IMR-90 (cell line): Measurements from ENCODE around the gene CADM1. TPM values are rescaled to one million over a fixed set of nuclear protein-coding genes. Genes with fewer than 3 reads are reported as not detected.

Experiments
- ATAC-seq: fragments of 200-7000 bp; cut with Tn5 transposase; 2 replicates; pipeline ENCODE4 v1.9.1; 2020; ENCODE audit warnings: low read depth, mild to moderate bottlenecking, moderate library complexity
- BruUV-seq: library from RNA; stranded (reverse); fragments of 400-500 nt; replicated peaks from 2 replicates; lab custom pipeline; 2021; lab: Mats Ljungman, UMichigan
- CTCF ChIA-PET: fragments of 300-600 bp; formaldehyde crosslinking; extraction: SDS; loops from one replicate; lab custom pipeline; 2021; ENCODE audit warnings: antibody characterized with exemption; lab: Yijun Ruan, JAX
- POLR2A ChIA-PET: fragments of 300-600 bp; sonication (Branson Sonifier 250); formaldehyde crosslinking; loops from one replicate; lab custom pipeline; 2022; ENCODE audit warnings: antibody characterized with exemption; ENCODE audit not compliant: unreplicated experiment; lab: Charles Lee
- DNase-seq: peaks from one replicate; pipeline ENCODE4 v3.0.0; 2013
- H2AFZ ChIP-seq: replicated peaks from 2 replicates; pipeline ENCODE3; 2013; ENCODE audit warnings: low read length, mild to moderate bottlenecking; ENCODE audit not compliant: poor library complexity
- H2AK5ac ChIP-seq: 2 replicates; pipeline ENCODE4 v1.6.1; 2013; ENCODE audit warnings: low read depth, low read length, inconsistent platforms
- H2AK9ac ChIP-seq: replicated peaks from 2 replicates; pipeline ENCODE3; 2013; ENCODE audit warnings: mild to moderate bottlenecking, low read depth, low read length, moderate library complexity; ENCODE audit not compliant: poor library complexity
- H2BK120ac ChIP-seq: 2 replicates; pipeline ENCODE4 v1.6.1; 2013; ENCODE audit warnings: low read depth, low read length, inconsistent platforms
- H2BK15ac ChIP-seq: 3 replicates; pipeline ENCODE4 v1.6.1; 2013; ENCODE audit warnings: low read depth, low read length, inconsistent platforms
- H2BK20ac ChIP-seq: 2 replicates; pipeline ENCODE4 v1.6.1; 2013; ENCODE audit warnings: low read depth, mild to moderate bottlenecking, inconsistent platforms, low read length, moderate library complexity
- H2BK5ac ChIP-seq: 2 replicates; pipeline ENCODE4 v1.6.1; 2013; ENCODE audit warnings: mild to moderate bottlenecking, low read depth, low read length, inconsistent platforms; ENCODE audit not compliant: poor library complexity, severe bottlenecking
- H3K14ac ChIP-seq: replicated peaks from 2 replicates; pipeline ENCODE4 v1.6.1; 2013; ENCODE audit warnings: low read depth, low read length, inconsistent platforms
- H3K18ac ChIP-seq: 2 replicates; pipeline ENCODE4 v1.6.1; 2013; ENCODE audit warnings: low read depth, low read length, control low read depth
- H3K23ac ChIP-seq: 2 replicates; pipeline ENCODE4 v1.6.1; 2013; ENCODE audit warnings: low read depth, low read length, inconsistent platforms
- H3K27ac ChIP-seq: 2 replicates; pipeline ENCODE4 v1.5.1; 2013; ENCODE audit warnings: mild to moderate bottlenecking, control low read depth, low read length; ENCODE audit not compliant: insufficient read depth
- H3K27me3 ChIP-seq: 2 replicates; pipeline ENCODE4 v1.6.1; 2013; ENCODE audit warnings: low read length; ENCODE audit not compliant: control insufficient read depth, insufficient read depth
- H3K36me3 ChIP-seq: 2 replicates; pipeline ENCODE4 v1.6.1; 2013; ENCODE audit warnings: low read length, mixed read lengths; ENCODE audit not compliant: control insufficient read depth, insufficient read depth
- H3K4ac ChIP-seq: 2 replicates; pipeline ENCODE4 v1.6.1; 2013; ENCODE audit warnings: low read depth, low read length, inconsistent platforms
- H3K4me1 ChIP-seq: 2 replicates; pipeline ENCODE4 v1.6.1; 2013; ENCODE audit warnings: low read length, mixed read lengths; ENCODE audit not compliant: control insufficient read depth, insufficient read depth
- H3K4me2 ChIP-seq: 2 replicates; pipeline ENCODE4 v1.6.1; 2013; ENCODE audit warnings: low read depth, mild to moderate bottlenecking, control low read depth, low read length, moderate library complexity
- H3K4me3 ChIP-seq: 2 replicates; pipeline ENCODE4 v1.5.1; 2013; ENCODE audit warnings: low read depth, mild to moderate bottlenecking, control low read depth, low read length, moderate library complexity; ENCODE audit not compliant: insufficient read depth
- H3K56ac ChIP-seq: 2 replicates; pipeline ENCODE4 v1.6.1; 2013; ENCODE audit warnings: low read length, inconsistent platforms; ENCODE audit not compliant: insufficient read depth; ENCODE audit errors: extremely low read depth
- H3K79me1 ChIP-seq, 2 experiments: 2 replicates each; pipeline ENCODE4 v1.6.1; 2013; ENCODE audit warnings: low read length in 2 of 2, inconsistent platforms in 1 of 2, low read depth in 1 of 2
- H3K9ac ChIP-seq: 2 replicates; pipeline ENCODE4 v1.6.1; 2013; ENCODE audit warnings: low read depth, low read length, control low read depth
- H3K9me1 ChIP-seq: 2 replicates; pipeline ENCODE4 v1.6.1; 2013; ENCODE audit warnings: low read length, inconsistent platforms; ENCODE audit not compliant: insufficient read depth
- H3K9me3 ChIP-seq: 2 replicates; pipeline ENCODE4 v1.6.1; 2013; ENCODE audit warnings: low read length; ENCODE audit not compliant: control insufficient read depth, insufficient read depth
- H4K20me1 ChIP-seq: 2 replicates; pipeline ENCODE4 v1.6.1; 2013; ENCODE audit warnings: low read length, inconsistent platforms; ENCODE audit not compliant: insufficient read depth
- H4K5ac ChIP-seq: 2 replicates; pipeline ENCODE4 v1.6.1; 2013; ENCODE audit warnings: mild to moderate bottlenecking, low read depth, low read length, control low read depth
- H4K8ac ChIP-seq, 2 experiments: 2 replicates each; pipeline ENCODE4 v1.6.1; 2013; ENCODE audit warnings: low read depth in 2 of 2, low read length in 2 of 2, control low read depth in 1 of 2, inconsistent platforms in 1 of 2
- H4K91ac ChIP-seq: 2 replicates; pipeline ENCODE4 v1.6.1; 2013; ENCODE audit warnings: low read depth, low read length, inconsistent platforms; ENCODE audit not compliant: insufficient read depth
- CEBPB ChIP-seq: IDR thresholded peaks from 2 replicates; pipeline ENCODE4 v1.6.1; 2012; ENCODE audit warnings: low read depth, low read length, improper control_type of control experiment
- CHD1 ChIP-seq: IDR thresholded peaks from 2 replicates; pipeline ENCODE4 v1.6.1; 2012; ENCODE audit warnings: low read depth, low read length, improper control_type of control experiment
- ELK1 ChIP-seq: fragments of 150-350 bp; IDR thresholded peaks from 2 replicates; pipeline ENCODE4 v1.6.1; 2016; ENCODE audit warnings: low read depth, mild to moderate bottlenecking, low read length, moderate library complexity, borderline replicate concordance
- FOS ChIP-seq: fragments of 150-350 bp; IDR thresholded peaks from 2 replicates; pipeline ENCODE4 v1.6.1; 2016; ENCODE audit warnings: low read depth, low read length
- MAFK ChIP-seq: IDR thresholded peaks from 2 replicates; pipeline ENCODE4 v1.6.1; 2012; ENCODE audit warnings: low read depth, low read length, improper control_type of control experiment
- MAZ ChIP-seq: IDR thresholded peaks from 2 replicates; pipeline ENCODE4 v1.6.1; 2012; ENCODE audit warnings: low read depth, mild to moderate bottlenecking, low read length, improper control_type of control experiment, moderate library complexity, borderline replicate concordance
- MXI1 ChIP-seq: IDR thresholded peaks from 2 replicates; pipeline ENCODE4 v1.6.1; 2012; ENCODE audit warnings: low read depth, mild to moderate bottlenecking, low read length, moderate library complexity, borderline replicate concordance
- NFE2L2 ChIP-seq: fragments of 150-350 bp; IDR thresholded peaks from 2 replicates; pipeline ENCODE4 v1.6.1; 2016; ENCODE audit warnings: low read depth, mild to moderate bottlenecking, low read length
- RAD21 ChIP-seq: IDR thresholded peaks from 2 replicates; pipeline ENCODE4 v1.6.1; 2012; ENCODE audit warnings: low read length, improper control_type of control experiment
- RCOR1 ChIP-seq: IDR thresholded peaks from 2 replicates; pipeline ENCODE4 v1.6.1; 2012; ENCODE audit warnings: mild to moderate bottlenecking, low read length, improper control_type of control experiment; ENCODE audit not compliant: insufficient replicate concordance
- SMC3 ChIP-seq: fragments of 150-350 bp; IDR thresholded peaks from 2 replicates; pipeline ENCODE4 v1.6.1; 2016; ENCODE audit warnings: low read depth, mild to moderate bottlenecking, antibody characterized with exemption, low read length, moderate library complexity
- WGBS, 2 experiments: methylation state at CpG; one replicate each; pipeline versions ENCODE4 v1.1.5 to v1.1.7; 2013; ENCODE audit warnings: missing lambda C conversion rate in 2 of 2; ENCODE audit not compliant: insufficient read length in 1 of 2; ENCODE audit errors: extremely low coverage in 2 of 2; 5-methylcytosine and 5-hydroxymethylcytosine counted together
- dilution Hi-C: fragments of 300-500 bp; cut with HindIII; formaldehyde crosslinking; loops from one replicate; pipeline ENCODE4 v1.14.3; 2018; ENCODE audit warnings: low sequenced_read_pairs; ENCODE audit not compliant: unreplicated experiment
- in situ Hi-C: fragments of 300-500 bp; cut with MboI; formaldehyde crosslinking; loops from 3 replicates; pipeline ENCODE4 v1.14.3; 2019; ENCODE audit warnings: low sequenced_read_pairs, inconsistent platforms, mixed read lengths
- intact Hi-C: fragments of 100-400 bp; cut with micrococcal nuclease; formaldehyde crosslinking; loops from 2 replicates; pipeline ENCODE4 v1.10.0; 2022
- polyA plus RNA-seq, 3 experiments: library from polyadenylated mRNA; depleted of rRNA; stranded (reverse); fragments of >200 nt; gene quantifications; 2 replicates each; pipeline ENCODE4 v1.2.3, GENCODE V29; 2012; ENCODE audit warnings: low replicate concordance in 1 of 3
- total RNA-seq: library from RNA; depleted of rRNA; stranded (reverse); fragments of >200 nt; gene quantifications from 2 replicates; pipeline ENCODE4 v1.2.3, GENCODE V29; 2012

Gene CADM1
- total and polyA plus RNA-seq, 2 of the 4 experiments (the other 2 are of a cell fraction): 28.8 to 77.1 TPM

GRCh38 chr11:115197433-115197832, 306.8 kb downstream of the CADM1 start:
- Histone ChIP-seq H2BK20ac (no peak overlapping the region), H3K4me1 (peaks cover 11% of the 10 kb centered on the region), H4K91ac (no peak overlapping the region), H3K14ac (no peak overlapping the region), H3K27me3 (no peaks in the 10 kb centered on the region), H3K9ac (no peak overlapping the region), H3K79me1 (no peaks in the 10 kb centered on the region), H3K27ac (no peak overlapping the region), H3K4me3 (no peak overlapping the region), H3K4ac (no peak overlapping the region), H3K9me3 (no peaks in the 10 kb centered on the region), H3K18ac (no peak overlapping the region), H2BK120ac (no peak overlapping the region), H3K36me3 (no peaks in the 10 kb centered on the region), H3K23ac (no peak overlapping the region), H2BK5ac (no peak overlapping the region), H2BK15ac (no peak overlapping the region), H4K20me1 (no peaks in the 10 kb centered on the region), H2AFZ (no peak overlapping the region), H2AK9ac (no peak overlapping the region), H2AK5ac (no peak overlapping the region), H4K8ac (no peak overlapping the region), H3K56ac (no peak overlapping the region), H3K9me1 (peaks cover 4% of the 10 kb centered on the region), H4K5ac (no peak overlapping the region), H3K4me2 (no peak overlapping the region)
- no TSS peak for BruUV-seq
- DNase-seq: peak; percentile 15
- in situ Hi-C loops (no loop called here), dilution Hi-C loops (no loop called here), intact Hi-C loops (loop anchor here (5.0 kb wide), 1 partner anchor 115 kb away; no protein-coding TSS in a partner anchor)
- no CpG with 5 or more reads among the region's 1 CpG for WGBS, 2 experiments
- TF ChIP-seq CEBPB (no peak), CHD1 (no peak), RAD21 (no peak), ELK1 (no peak), FOS (no peak), MAFK (no peak), SMC3 (no peak), MAZ (no peak), MXI1 (no peak), RCOR1 (no peak), NFE2L2 (no peak)
- POLR2A ChIA-PET: no interaction called here
- CTCF ChIA-PET: interaction anchor here (0.6 kb wide), 1 partner anchor 108 kb away, joined by 3 read pairs; no protein-coding TSS in a partner anchor
- ATAC-seq: no peak
